ENCODE data around the gene MYO1A.

DNA sequence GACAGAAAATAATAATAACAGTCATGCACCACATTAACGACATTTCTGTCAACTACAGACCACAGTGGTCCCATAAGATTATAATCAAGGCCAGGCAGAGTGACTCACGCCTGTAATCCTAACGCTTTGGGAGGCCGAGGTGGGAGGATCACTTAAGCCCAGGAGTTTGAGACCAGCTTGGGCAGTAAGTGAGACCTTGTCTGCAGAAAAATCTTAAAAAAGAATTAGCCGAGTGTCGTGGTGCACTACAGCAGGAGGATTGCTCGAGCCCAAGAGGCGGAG, 47.6 kb upstream of the MYO1A start:
- TF ChIP-seq CTCF (conservative IDR thresholded peaks at IDR 0.05; ENCODE audit: low read length) (no peak), EZH2phosphoT487 (IDR thresholded peaks at IDR 0.05; ENCODE audit: borderline replicate concordance, low read depth, low read length) (no peak)

Data from OCI-LY7 (cell line).